Posterior cingulate gyrus (tissue), 11 donors: ENCODE results near the gene SEMA5B.

Source experiments
- DNase-seq, 10 donors: peaks; one replicate each; pipeline versions ENCODE4 v3.0.0 to v3.0.0-alpha.2; 2020 to 2021; ENCODE audit warnings: mixed read lengths in 3 of 10
- intact Hi-C: fragments of 100-400 bp; cut with DNase I; formaldehyde crosslinking; loops from one replicate; pipeline ENCODE4 v1.15.1; 2023

Gene SEMA5B

GRCh38 chr3:122875547-122876127 is 151.9 kb downstream of the SEMA5B start:
- no peak for DNase-seq
- intact Hi-C loops = no loop called here

GRCh38 chr3:122873741-122874515 is 153.6 kb downstream of the SEMA5B start:
- intact Hi-C loops = no loop called here
- no peak for DNase-seq

GRCh38 chr3:122868322-122868721 is 159.2 kb downstream of the SEMA5B start:
- no peak for DNase-seq
- intact Hi-C loops = no loop called here

- intact Hi-C loops = no loop called here
- DNase-seq = no peak
These were observed 163.1 kb downstream of the SEMA5B start for GRCh38 chr3:122864498-122864897.

GRCh38 chr3:122862381-122862780 is 165.2 kb downstream of the SEMA5B start:
- DNase-seq = no peak
- intact Hi-C loops = no loop called here
